IMR-90 (cell line): Measurements from ENCODE around the gene DCAF8L2. TPM values are rescaled to one million over a fixed set of nuclear protein-coding genes. Genes with fewer than 3 reads are reported as not detected.
"Not testable (repeated sequence)": the region's sequence is repeated elsewhere in the genome, so short reads cannot be mapped to it uniquely, and the experiment has no call there.

ENCODE experiments used
- ATAC-seq: fragments of 200-7000 bp; cut with Tn5 transposase; 2 replicates; pipeline ENCODE4 v1.9.1; 2020; ENCODE audit warnings: low read depth, mild to moderate bottlenecking, moderate library complexity
- BruUV-seq: library from RNA; stranded (reverse); fragments of 400-500 nt; replicated peaks from 2 replicates; lab custom pipeline; 2021; lab: Mats Ljungman, UMichigan
- CTCF ChIA-PET: fragments of 300-600 bp; formaldehyde crosslinking; extraction: SDS; loops from one replicate; lab custom pipeline; 2021; ENCODE audit warnings: antibody characterized with exemption; lab: Yijun Ruan, JAX
- POLR2A ChIA-PET: fragments of 300-600 bp; sonication (Branson Sonifier 250); formaldehyde crosslinking; loops from one replicate; lab custom pipeline; 2022; ENCODE audit warnings: antibody characterized with exemption; ENCODE audit not compliant: unreplicated experiment; lab: Charles Lee
- DNase-seq: peaks from one replicate; pipeline ENCODE4 v3.0.0; 2013
- H2AFZ ChIP-seq: replicated peaks from 2 replicates; pipeline ENCODE3; 2013; ENCODE audit warnings: low read length, mild to moderate bottlenecking; ENCODE audit not compliant: poor library complexity
- H2AK5ac ChIP-seq: 2 replicates; pipeline ENCODE4 v1.6.1; 2013; ENCODE audit warnings: low read depth, low read length, inconsistent platforms
- H2AK9ac ChIP-seq: replicated peaks from 2 replicates; pipeline ENCODE3; 2013; ENCODE audit warnings: mild to moderate bottlenecking, low read depth, low read length, moderate library complexity; ENCODE audit not compliant: poor library complexity
- H2BK120ac ChIP-seq: 2 replicates; pipeline ENCODE4 v1.6.1; 2013; ENCODE audit warnings: low read depth, low read length, inconsistent platforms
- H2BK15ac ChIP-seq: 3 replicates; pipeline ENCODE4 v1.6.1; 2013; ENCODE audit warnings: low read depth, low read length, inconsistent platforms
- H2BK20ac ChIP-seq: 2 replicates; pipeline ENCODE4 v1.6.1; 2013; ENCODE audit warnings: low read depth, mild to moderate bottlenecking, inconsistent platforms, low read length, moderate library complexity
- H2BK5ac ChIP-seq: 2 replicates; pipeline ENCODE4 v1.6.1; 2013; ENCODE audit warnings: mild to moderate bottlenecking, low read depth, low read length, inconsistent platforms; ENCODE audit not compliant: poor library complexity, severe bottlenecking
- H3K14ac ChIP-seq: replicated peaks from 2 replicates; pipeline ENCODE4 v1.6.1; 2013; ENCODE audit warnings: low read depth, low read length, inconsistent platforms
- H3K18ac ChIP-seq: 2 replicates; pipeline ENCODE4 v1.6.1; 2013; ENCODE audit warnings: low read depth, low read length, control low read depth
- H3K23ac ChIP-seq: 2 replicates; pipeline ENCODE4 v1.6.1; 2013; ENCODE audit warnings: low read depth, low read length, inconsistent platforms
- H3K27ac ChIP-seq: 2 replicates; pipeline ENCODE4 v1.5.1; 2013; ENCODE audit warnings: mild to moderate bottlenecking, control low read depth, low read length; ENCODE audit not compliant: insufficient read depth
- H3K27me3 ChIP-seq: 2 replicates; pipeline ENCODE4 v1.6.1; 2013; ENCODE audit warnings: low read length; ENCODE audit not compliant: control insufficient read depth, insufficient read depth
- H3K36me3 ChIP-seq: 2 replicates; pipeline ENCODE4 v1.6.1; 2013; ENCODE audit warnings: low read length, mixed read lengths; ENCODE audit not compliant: control insufficient read depth, insufficient read depth
- H3K4ac ChIP-seq: 2 replicates; pipeline ENCODE4 v1.6.1; 2013; ENCODE audit warnings: low read depth, low read length, inconsistent platforms
- H3K4me1 ChIP-seq: 2 replicates; pipeline ENCODE4 v1.6.1; 2013; ENCODE audit warnings: low read length, mixed read lengths; ENCODE audit not compliant: control insufficient read depth, insufficient read depth
- H3K4me2 ChIP-seq: 2 replicates; pipeline ENCODE4 v1.6.1; 2013; ENCODE audit warnings: low read depth, mild to moderate bottlenecking, control low read depth, low read length, moderate library complexity
- H3K4me3 ChIP-seq: 2 replicates; pipeline ENCODE4 v1.5.1; 2013; ENCODE audit warnings: low read depth, mild to moderate bottlenecking, control low read depth, low read length, moderate library complexity; ENCODE audit not compliant: insufficient read depth
- H3K56ac ChIP-seq: 2 replicates; pipeline ENCODE4 v1.6.1; 2013; ENCODE audit warnings: low read length, inconsistent platforms; ENCODE audit not compliant: insufficient read depth; ENCODE audit errors: extremely low read depth
- H3K79me1 ChIP-seq, 2 experiments: 2 replicates each; pipeline ENCODE4 v1.6.1; 2013; ENCODE audit warnings: low read length in 2 of 2, inconsistent platforms in 1 of 2, low read depth in 1 of 2
- H3K9ac ChIP-seq: 2 replicates; pipeline ENCODE4 v1.6.1; 2013; ENCODE audit warnings: low read depth, low read length, control low read depth
- H3K9me1 ChIP-seq: 2 replicates; pipeline ENCODE4 v1.6.1; 2013; ENCODE audit warnings: low read length, inconsistent platforms; ENCODE audit not compliant: insufficient read depth
- H3K9me3 ChIP-seq: 2 replicates; pipeline ENCODE4 v1.6.1; 2013; ENCODE audit warnings: low read length; ENCODE audit not compliant: control insufficient read depth, insufficient read depth
- H4K20me1 ChIP-seq: 2 replicates; pipeline ENCODE4 v1.6.1; 2013; ENCODE audit warnings: low read length, inconsistent platforms; ENCODE audit not compliant: insufficient read depth
- H4K5ac ChIP-seq: 2 replicates; pipeline ENCODE4 v1.6.1; 2013; ENCODE audit warnings: mild to moderate bottlenecking, low read depth, low read length, control low read depth
- H4K8ac ChIP-seq, 2 experiments: 2 replicates each; pipeline ENCODE4 v1.6.1; 2013; ENCODE audit warnings: low read depth in 2 of 2, low read length in 2 of 2, control low read depth in 1 of 2, inconsistent platforms in 1 of 2
- H4K91ac ChIP-seq: 2 replicates; pipeline ENCODE4 v1.6.1; 2013; ENCODE audit warnings: low read depth, low read length, inconsistent platforms; ENCODE audit not compliant: insufficient read depth
- CTCF ChIP-seq: conservative IDR thresholded peaks from 2 replicates; pipeline ENCODE4 v1.5.1; 2012; ENCODE audit warnings: mild to moderate bottlenecking, low read depth, low read length, improper control_type of control experiment
- WGBS, 2 experiments: methylation state at CpG; one replicate each; pipeline versions ENCODE4 v1.1.5 to v1.1.7; 2013; ENCODE audit warnings: missing lambda C conversion rate in 2 of 2; ENCODE audit not compliant: insufficient read length in 1 of 2; ENCODE audit errors: extremely low coverage in 2 of 2; 5-methylcytosine and 5-hydroxymethylcytosine counted together
- dilution Hi-C: fragments of 300-500 bp; cut with HindIII; formaldehyde crosslinking; loops from one replicate; pipeline ENCODE4 v1.14.3; 2018; ENCODE audit warnings: low sequenced_read_pairs; ENCODE audit not compliant: unreplicated experiment
- in situ Hi-C: fragments of 300-500 bp; cut with MboI; formaldehyde crosslinking; loops from 3 replicates; pipeline ENCODE4 v1.14.3; 2019; ENCODE audit warnings: low sequenced_read_pairs, inconsistent platforms, mixed read lengths
- intact Hi-C: fragments of 100-400 bp; cut with micrococcal nuclease; formaldehyde crosslinking; loops from 2 replicates; pipeline ENCODE4 v1.10.0; 2022
- polyA plus RNA-seq, 3 experiments: library from polyadenylated mRNA; depleted of rRNA; stranded (reverse); fragments of >200 nt; gene quantifications; 2 replicates each; pipeline ENCODE4 v1.2.3, GENCODE V29; 2012; ENCODE audit warnings: low replicate concordance in 1 of 3
- total RNA-seq: library from RNA; depleted of rRNA; stranded (reverse); fragments of >200 nt; gene quantifications from 2 replicates; pipeline ENCODE4 v1.2.3, GENCODE V29; 2012

The DCAF8L2 gene
- total and polyA plus RNA-seq, 2 of the 4 experiments (the other 2 are of a cell fraction): not detected

GRCh38 chrX:27683566-27684208, 93.5 kb downstream of the DCAF8L2 start:
- TF ChIP-seq CTCF: peak; percentile 38
- H3K56ac ChIP-seq, H2AK5ac ChIP-seq, H3K9me1 ChIP-seq, BruUV-seq, H3K4me2 ChIP-seq, H2BK120ac ChIP-seq, CTCF ChIA-PET, H2AFZ ChIP-seq, dilution Hi-C loops, H3K36me3 ChIP-seq, H2BK5ac ChIP-seq, H2BK20ac ChIP-seq, H3K27me3 ChIP-seq, H4K8ac ChIP-seq, H3K27ac ChIP-seq, H3K18ac ChIP-seq, H4K91ac ChIP-seq, H2AK9ac ChIP-seq, H3K9me3 ChIP-seq, H3K4me1 ChIP-seq, H3K23ac ChIP-seq, H3K79me1 ChIP-seq, H3K4ac ChIP-seq, H3K14ac ChIP-seq, H2BK15ac ChIP-seq, H4K20me1 ChIP-seq, in situ Hi-C loops, H3K4me3 ChIP-seq, H3K9ac ChIP-seq, H4K5ac ChIP-seq, ATAC-seq: not testable (repeated sequence)
- no CpG with 5 or more reads among the region's 5 CpGs for WGBS, 2 experiments
- POLR2A ChIA-PET: interaction anchor here (0.6 kb wide), 1 partner anchor 31 kb away, joined by 6 read pairs; no protein-coding TSS in a partner anchor
- intact Hi-C loops: loop anchor here (5.0 kb wide), 1 partner anchor 126 kb away; no protein-coding TSS in a partner anchor
- peak; percentile 9 for DNase-seq
